ENCODE results near the gene DNAJC13. TPM values are rescaled to one million over a fixed set of nuclear protein-coding genes. Genes with fewer than 3 reads are reported as not detected.
"Not testable (repeated sequence)": the region's sequence is repeated elsewhere in the genome, so short reads cannot be mapped to it uniquely, and the experiment has no call there.

The DNAJC13 gene
- total RNA-seq, 1 donor from 2014 or later, result 39.9 TPM

- intact Hi-C loops (cut with DNase I), result no loop called here
- no peak for DNase-seq (ENCODE audit: low spot score)
Observed at GRCh38 chr3:132530624-132531023, 113.3 kb downstream of the DNAJC13 start.

GRCh38 chr3:132535575-132536441 is 118.5 kb downstream of the DNAJC13 start:
- intact Hi-C loops (cut with DNase I), result loop anchor here (2.0 kb wide), 1 partner anchor 107 kb away; no protein-coding TSS in a partner anchor
- no peak for DNase-seq (ENCODE audit: low spot score)

GRCh38 chr3:132536442-132537153 is 119.3 kb downstream of the DNAJC13 start:
- no peak for DNase-seq (ENCODE audit: low spot score)
- intact Hi-C loops (cut with DNase I), result loop anchor here (2.0 kb wide), 1 partner anchor 106 kb away; no protein-coding TSS in a partner anchor

- intact Hi-C loops (cut with DNase I), result loop anchor here (2.0 kb wide), 1 partner anchor 106 kb away; no protein-coding TSS in a partner anchor
- DNase-seq (ENCODE audit: low spot score), result no peak
Observed at GRCh38 chr3:132537297-132537696, 120.0 kb downstream of the DNAJC13 start.

- intact Hi-C loops (cut with DNase I), result no loop called here
Observed at GRCh38 chr3:132538072-132538471, 120.8 kb downstream of the DNAJC13 start.

DNA sequence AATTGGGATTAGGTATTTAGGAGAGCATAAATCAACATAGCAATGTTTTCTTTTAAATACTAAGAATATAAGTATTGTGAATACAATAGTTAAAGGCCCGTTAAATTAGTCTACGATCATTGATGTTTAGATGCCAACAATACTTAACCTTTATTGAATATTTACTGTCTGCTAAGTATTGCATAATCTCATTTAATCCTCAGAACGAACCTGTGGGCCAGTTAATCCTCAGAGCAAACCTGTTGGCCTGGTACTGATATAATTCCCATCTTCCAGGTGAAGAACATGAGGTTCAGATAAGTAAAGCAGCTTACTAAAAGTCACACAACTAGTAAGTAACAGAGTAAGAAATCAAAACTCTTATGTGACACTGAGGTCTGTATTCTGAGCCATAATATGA is 122.4 kb downstream of the DNAJC13 start:
- intact Hi-C loops (cut with DNase I), result no loop called here
- no peak for DNase-seq (ENCODE audit: low spot score)

More at GRCh38 chr3:132538072-132538471, 120.8 kb downstream of the DNAJC13 start:
- no peak for DNase-seq (ENCODE audit: low spot score)

- intact Hi-C loops (cut with DNase I), result no loop called here
- DNase-seq (ENCODE audit: low spot score), result no peak
Observed at GRCh38 chr3:132542577-132542976, 125.3 kb downstream of the DNAJC13 start.

DNA sequence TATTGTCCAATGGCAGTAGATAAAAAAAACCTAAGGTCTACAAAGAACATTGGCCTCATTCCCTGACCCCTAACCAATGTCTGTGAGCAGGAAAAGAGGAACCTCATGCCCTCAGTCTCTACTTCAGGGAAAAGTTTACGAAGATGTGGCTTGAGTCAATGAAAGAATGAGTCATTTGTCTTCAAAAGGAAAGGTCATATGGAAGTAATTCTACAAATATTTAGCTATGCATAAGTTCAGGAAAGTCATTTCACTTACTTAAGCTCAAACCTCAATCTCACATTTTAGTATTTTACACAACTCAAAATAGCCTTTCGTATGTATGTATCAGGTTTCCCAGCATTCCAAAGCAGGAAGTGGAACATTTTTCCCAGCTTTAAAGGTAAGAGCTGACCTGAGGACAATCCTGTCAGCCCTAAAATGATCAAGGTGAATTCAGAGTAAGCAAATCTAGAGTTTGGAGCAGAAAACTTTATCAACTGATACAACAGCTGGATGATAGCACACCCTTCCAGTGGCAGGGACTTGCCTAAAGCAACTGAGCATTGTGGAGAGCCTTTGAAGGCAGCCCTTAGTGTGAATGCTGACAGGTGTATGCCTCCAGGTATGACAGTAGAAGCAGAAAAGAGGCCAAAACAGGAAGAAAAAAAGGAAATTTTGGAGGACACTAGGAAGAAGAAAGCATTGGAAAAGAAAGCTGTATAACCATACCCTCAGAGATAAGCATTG is 125.9 kb downstream of the DNAJC13 start:
- intact Hi-C loops (cut with DNase I), result no loop called here
- no peak for DNase-seq (ENCODE audit: low spot score)

- no peak for DNase-seq (ENCODE audit: low spot score)
- intact Hi-C loops (cut with DNase I), result no loop called here
Observed at GRCh38 chr3:132544130-132544529, 126.8 kb downstream of the DNAJC13 start.

DNA sequence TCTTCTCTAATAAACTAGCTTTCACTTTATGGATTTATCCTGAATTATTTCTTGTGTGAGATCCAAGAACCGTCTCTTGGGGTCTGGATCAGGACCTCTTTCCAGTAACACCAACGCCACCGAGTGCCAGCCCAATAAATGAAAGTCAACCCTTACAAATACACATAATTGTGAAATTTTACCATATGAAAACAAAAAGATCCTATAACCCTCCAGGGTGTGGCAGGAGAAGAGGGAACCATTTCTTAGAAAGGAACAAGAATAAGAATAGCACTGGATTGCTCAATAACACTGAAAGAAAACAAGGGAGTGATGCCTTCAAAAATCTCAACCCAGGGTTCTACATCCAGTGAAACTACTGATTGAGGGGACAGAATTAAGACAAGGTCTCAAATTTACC is 128.2 kb downstream of the DNAJC13 start:
- DNase-seq (ENCODE audit: low spot score), result no peak
- intact Hi-C loops (cut with DNase I), result no loop called here

- no peak for DNase-seq (ENCODE audit: low spot score)
- intact Hi-C loops (cut with DNase I), result no loop called here
Observed at GRCh38 chr3:132549169-132549568, 131.9 kb downstream of the DNAJC13 start.

GRCh38 chr3:132549890-132550578 is 132.7 kb downstream of the DNAJC13 start:
- intact Hi-C loops (cut with DNase I), result no loop called here
- no peak for DNase-seq (ENCODE audit: low spot score)

GRCh38 chr3:132550579-132551305 is 133.4 kb downstream of the DNAJC13 start:
- intact Hi-C loops (cut with DNase I), result no loop called here
- DNase-seq (ENCODE audit: low spot score), result no peak

DNA sequence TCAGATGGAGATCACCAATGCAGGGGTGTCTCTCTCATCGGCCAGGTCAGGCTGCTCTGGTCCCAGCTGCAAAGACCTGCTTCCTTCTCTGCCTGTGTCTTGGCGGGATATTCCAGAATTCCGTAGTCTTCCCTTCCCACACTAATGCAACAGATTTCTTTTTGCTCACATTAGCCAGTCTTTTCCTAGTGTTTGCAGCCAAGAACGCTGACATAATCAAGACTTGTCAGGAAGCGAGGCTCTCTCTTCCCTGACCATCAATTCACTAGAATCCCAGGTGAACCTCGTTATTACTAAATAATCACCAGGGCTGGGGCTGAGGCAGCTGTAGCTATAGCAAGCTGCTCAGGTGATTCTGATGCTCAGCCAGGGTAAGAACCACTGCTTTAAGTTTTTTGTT is 136.5 kb downstream of the DNAJC13 start:
- DNase-seq (ENCODE audit: low spot score), result no peak
- intact Hi-C loops (cut with DNase I), result no loop called here

DNA sequence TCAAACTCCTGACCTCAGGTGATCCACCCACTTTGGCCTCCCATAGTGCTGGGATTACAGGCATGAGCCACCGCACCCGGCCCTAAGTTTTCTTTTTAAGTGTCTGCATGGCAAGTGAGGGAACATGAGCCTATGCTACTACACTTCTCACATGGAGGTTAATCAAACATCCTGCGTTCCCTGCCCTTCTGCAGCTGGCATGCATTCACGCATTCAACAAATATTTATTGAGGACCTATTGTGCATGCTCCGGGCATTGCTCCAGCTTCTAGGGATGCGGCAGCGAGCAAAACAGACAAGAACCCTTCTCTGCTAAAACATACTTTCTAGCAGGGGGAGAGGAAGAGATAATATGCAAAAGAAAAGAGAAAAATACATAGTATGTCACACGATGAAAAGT is 137.1 kb downstream of the DNAJC13 start:
- no peak for DNase-seq (ENCODE audit: low spot score)

GRCh38 chr3:132555306-132556035 is 138.2 kb downstream of the DNAJC13 start:
- DNase-seq (ENCODE audit: low spot score), result no peak
- intact Hi-C loops (cut with DNase I), result no loop called here

More for the DNA sequence above, 137.1 kb downstream of the DNAJC13 start:
- intact Hi-C loops (cut with DNase I), result no loop called here

DNA sequence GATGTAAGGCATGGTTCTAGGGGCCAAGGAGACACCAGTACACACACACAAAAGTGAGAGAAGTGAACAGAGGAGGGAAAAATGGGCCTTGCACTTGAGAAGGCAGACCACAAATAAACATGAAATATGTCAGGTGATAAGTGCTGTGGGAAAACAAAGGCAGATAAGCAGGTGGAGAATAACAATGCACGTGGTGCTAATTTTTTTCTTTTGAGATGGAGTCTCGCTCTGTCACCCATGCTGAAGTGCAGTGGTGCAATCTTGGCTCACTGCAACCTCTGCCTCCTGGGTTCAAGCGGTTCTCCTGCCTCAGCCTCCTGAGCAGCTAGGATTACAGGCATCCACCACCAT is 138.7 kb downstream of the DNAJC13 start:
- DNase-seq (ENCODE audit: low spot score); intact Hi-C loops (cut with DNase I): not testable (repeated sequence)

GRCh38 chr3:132556508-132557159 is 139.3 kb downstream of the DNAJC13 start:
- DNase-seq (ENCODE audit: low spot score), result peak; percentile 80
- intact Hi-C loops (cut with DNase I), result no loop called here
